Hepatocyte (in vitro differentiated cells): ENCODE measurements around the gene SPAG16.

Experiments
- EZH2 ChIP-seq: fragments of 200-600 bp; sonication (generic); IDR thresholded peaks from 2 replicates; pipeline ENCODE4 v1.6.1; 2016; ENCODE audit warnings: antibody characterized with exemption, mild to moderate bottlenecking, borderline replicate concordance
- EZH2phosphoT487 ChIP-seq: fragments of 200-600 bp; sonication (generic); IDR thresholded peaks from one replicate; pipeline ENCODE4 v1.6.1; 2018; ENCODE audit warnings: antibody characterized with exemption, mild to moderate bottlenecking, low read depth, moderate library complexity; ENCODE audit not compliant: unreplicated experiment, severe bottlenecking
- TF ChIP-seq, protein P1 (sequence below): fragments of 200-600 bp; sonication (generic); IDR thresholded peaks from 2 replicates; pipeline ENCODE4 v1.5.1; 2016; ENCODE audit warnings: antibody characterized with exemption, mild to moderate bottlenecking; ENCODE audit not compliant: poor library complexity

GRCh38 chr2:213703406-213704098 lies 419.3 kb downstream of the SPAG16 start:
- TF ChIP-seq, protein P1, sequence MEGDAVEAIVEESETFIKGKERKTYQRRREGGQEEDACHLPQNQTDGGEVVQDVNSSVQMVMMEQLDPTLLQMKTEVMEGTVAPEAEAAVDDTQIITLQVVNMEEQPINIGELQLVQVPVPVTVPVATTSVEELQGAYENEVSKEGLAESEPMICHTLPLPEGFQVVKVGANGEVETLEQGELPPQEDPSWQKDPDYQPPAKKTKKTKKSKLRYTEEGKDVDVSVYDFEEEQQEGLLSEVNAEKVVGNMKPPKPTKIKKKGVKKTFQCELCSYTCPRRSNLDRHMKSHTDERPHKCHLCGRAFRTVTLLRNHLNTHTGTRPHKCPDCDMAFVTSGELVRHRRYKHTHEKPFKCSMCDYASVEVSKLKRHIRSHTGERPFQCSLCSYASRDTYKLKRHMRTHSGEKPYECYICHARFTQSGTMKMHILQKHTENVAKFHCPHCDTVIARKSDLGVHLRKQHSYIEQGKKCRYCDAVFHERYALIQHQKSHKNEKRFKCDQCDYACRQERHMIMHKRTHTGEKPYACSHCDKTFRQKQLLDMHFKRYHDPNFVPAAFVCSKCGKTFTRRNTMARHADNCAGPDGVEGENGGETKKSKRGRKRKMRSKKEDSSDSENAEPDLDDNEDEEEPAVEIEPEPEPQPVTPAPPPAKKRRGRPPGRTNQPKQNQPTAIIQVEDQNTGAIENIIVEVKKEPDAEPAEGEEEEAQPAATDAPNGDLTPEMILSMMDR = no peak
- TF ChIP-seq EZH2 = no peak
- TF ChIP-seq EZH2phosphoT487 = no peak
